GM21619 (cell line): ENCODE results near the gene NUDT14.

Experiments used
- ATAC-seq: cut with Tn5 transposase; IDR thresholded peaks from one replicate; pipeline ENCODE4 v1.9.1; 2021; ENCODE audit not compliant: unreplicated experiment

The NUDT14 gene

GRCh38 chr14:105199093-105199492 is 18.0 kb upstream of the NUDT14 start:
- no peak for ATAC-seq

DNA sequence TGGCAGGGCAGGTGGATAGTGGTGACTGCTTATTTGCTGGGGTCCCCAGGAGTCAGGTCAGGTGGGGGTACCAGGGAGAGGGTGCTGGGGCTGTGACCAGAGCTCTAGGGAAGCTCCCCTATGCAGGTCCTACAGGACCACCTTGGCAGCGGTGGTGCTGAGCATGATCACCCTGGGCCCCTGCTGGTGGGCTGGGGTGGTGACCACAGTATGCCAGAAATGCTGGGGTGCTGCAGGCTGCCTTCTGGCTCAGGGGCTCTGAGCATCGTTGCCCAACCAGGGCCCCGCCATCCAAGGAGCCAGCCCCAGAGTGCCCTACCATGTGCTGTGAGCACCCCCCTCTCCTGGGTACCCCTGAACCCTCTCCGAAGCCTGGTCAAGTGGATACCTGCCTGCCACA is 17.5 kb upstream of the NUDT14 start:
- ATAC-seq: no peak

- ATAC-seq: no peak
Observed at GRCh38 chr14:105197211-105197641, 16.1 kb upstream of the NUDT14 start.

GRCh38 chr14:105196265-105196960 is 15.3 kb upstream of the NUDT14 start:
- ATAC-seq: no peak

DNA sequence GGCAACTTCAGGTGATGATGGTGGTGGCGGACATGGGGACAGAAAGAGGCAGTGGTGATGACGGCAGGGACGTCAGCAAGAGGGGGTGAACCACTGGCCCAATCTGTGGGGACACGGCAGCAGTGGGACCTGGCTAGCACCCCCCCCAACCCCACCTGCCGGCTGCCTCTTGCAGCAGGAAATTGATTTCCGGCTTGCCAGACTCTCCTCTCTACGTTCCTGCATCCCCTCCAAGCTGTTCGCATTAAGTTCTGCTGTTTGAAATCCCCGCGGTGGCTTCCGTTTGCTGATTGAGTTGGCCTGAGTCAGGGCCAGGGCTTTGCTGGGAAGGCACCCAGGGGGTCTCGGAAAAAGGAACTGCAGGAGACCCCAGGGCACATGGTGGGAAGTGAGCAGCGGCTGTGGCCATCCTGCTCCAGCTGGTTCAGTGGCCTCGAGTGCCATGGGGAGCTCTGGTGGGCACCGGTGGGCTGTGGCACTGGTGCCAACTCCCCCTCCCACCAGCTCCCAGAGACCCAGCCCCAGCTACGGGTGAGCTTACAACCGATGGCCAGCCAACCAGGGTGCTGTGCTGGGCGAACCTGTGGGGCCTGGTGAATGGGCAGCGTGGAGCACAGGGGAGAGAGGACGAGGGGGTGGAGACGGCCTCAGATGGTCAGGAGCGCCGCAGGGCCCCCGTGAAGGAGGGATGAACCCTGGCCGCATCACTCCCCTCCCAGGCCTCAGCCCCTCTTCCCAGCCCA is 14.6 kb upstream of the NUDT14 start:
- ATAC-seq: no peak

GRCh38 chr14:105195051-105195450 is 13.9 kb upstream of the NUDT14 start:
- no peak for ATAC-seq

DNA sequence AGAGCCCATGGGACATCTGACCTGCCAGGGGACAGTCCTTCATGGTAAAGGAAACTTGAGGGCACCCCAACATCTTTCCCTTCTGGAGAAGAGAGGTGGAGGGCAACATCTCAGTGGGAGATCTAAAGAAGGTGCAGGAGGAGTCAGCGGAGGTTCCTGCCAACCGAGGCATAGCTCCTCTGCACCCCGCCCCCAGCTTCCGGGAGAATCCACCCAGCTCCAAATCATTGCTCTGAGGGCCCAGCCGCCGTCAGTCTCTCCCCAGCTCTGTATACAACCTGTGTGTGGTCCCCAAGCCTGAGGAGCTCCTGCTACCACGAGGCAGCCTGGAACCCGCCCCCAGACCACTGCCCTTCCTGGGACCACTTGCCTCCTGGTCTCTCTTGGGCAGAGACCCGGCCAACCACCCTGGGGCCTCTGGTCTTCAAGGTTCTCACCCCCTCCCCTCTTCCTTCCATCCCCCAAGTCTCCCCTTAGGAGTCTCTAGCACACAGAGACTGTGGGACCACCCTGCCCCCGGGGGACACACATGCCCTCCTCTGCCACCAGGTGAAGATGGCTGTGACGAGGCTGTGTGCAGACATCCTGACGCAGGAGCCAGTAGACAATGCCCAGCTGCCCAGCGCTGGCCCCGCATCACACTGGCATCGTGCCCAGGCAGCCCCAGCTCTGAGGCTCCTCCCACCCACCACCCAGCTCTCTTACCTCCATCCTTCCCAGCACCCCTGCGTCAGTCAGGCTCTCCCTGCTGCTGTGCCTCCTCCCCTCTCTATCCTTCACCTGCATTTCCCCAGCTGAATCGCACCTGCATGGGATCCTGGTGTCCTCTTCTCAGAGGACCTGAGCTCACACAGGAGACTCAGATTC is 13.0 kb upstream of the NUDT14 start:
- no peak for ATAC-seq

- no peak for ATAC-seq
Observed at GRCh38 chr14:105192866-105193731, 12.0 kb upstream of the NUDT14 start.

GRCh38 chr14:105187935-105188524 is 6.9 kb upstream of the NUDT14 start:
- no peak for ATAC-seq

DNA sequence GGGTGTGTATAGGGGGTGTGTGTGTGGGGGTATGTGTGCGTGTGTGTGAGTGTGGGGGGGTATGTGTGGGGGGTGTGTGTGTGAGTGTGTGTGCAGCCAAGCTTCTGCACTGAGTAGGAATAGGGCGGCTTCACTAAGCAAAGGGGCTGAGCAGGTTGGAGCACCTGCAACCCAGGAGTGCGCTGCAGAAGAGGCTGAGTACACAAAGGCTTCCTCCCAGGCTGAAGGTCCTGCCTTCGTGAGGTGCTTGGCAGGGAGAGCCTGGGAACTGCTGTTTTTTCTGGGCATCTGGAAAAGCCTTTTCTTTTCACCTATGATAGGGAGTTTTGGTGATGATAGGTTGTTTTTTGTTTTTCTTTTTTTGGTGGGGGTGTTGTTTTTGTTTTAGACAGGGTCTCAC is 6.0 kb upstream of the NUDT14 start:
- ATAC-seq: no peak

DNA sequence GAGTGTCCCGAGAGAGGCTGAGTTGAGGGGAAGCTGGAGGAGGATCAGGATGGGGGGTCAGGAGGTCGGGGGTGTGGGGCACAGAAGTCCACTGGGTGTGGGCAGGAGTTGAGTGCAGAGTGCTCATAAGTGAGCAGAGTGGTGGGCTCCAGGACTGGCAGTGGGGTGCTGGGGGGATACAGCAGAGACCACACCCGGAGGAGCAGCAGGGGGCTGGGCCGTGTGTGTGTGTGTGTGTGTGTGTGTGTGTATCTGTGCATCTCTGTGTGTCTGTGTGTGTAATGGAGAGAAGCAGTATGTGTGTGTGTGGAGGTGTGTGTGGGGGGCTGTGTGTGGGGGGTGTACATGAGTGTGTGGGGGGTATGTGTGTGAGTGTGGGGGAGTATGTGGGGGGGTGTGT is 4.9 kb upstream of the NUDT14 start:
- ATAC-seq: no peak

GRCh38 chr14:105185001-105185400 is 3.9 kb upstream of the NUDT14 start:
- ATAC-seq: no peak

GRCh38 chr14:105184461-105184860 is 3.3 kb upstream of the NUDT14 start:
- no peak for ATAC-seq

DNA sequence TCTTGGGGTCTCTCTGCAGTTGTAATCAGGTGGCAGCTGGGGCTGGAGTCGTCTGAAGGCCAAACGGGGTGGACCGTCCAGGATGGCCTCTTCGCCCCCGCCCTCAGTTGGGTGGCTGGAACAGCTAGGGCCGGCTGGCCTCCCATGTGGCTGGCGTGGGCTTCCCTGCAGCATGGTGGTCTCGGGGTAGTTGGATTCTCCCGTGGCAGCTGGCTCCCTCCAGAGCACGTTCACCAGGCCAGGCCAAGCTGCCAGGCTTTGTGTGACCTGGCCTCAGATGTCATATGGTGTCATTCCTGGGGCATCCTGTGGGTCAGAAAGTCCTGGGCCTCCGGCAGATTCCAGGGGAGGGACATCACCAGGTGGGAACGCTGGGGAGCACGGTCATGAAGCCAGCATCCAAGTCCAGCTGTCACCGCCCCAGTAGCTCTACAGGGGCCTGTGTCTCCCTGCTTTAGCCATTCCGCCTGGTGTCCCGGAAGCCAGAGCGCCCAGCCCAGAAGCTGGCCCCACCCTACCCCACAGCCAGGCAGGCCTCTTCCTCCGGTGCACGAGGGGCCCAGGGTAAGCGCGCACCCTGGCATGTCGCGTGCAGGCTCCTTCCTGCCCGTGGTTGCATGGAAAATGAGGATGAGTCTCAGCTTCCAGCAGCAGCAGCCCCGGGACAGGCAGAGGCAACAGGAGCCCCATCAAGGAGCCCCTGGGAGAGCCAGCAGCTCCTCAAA is 1.3 kb upstream of the NUDT14 start:
- no peak for ATAC-seq

- no peak for ATAC-seq
Observed at GRCh38 chr14:105181549-105182295, 610 bp upstream of the NUDT14 start.

DNA sequence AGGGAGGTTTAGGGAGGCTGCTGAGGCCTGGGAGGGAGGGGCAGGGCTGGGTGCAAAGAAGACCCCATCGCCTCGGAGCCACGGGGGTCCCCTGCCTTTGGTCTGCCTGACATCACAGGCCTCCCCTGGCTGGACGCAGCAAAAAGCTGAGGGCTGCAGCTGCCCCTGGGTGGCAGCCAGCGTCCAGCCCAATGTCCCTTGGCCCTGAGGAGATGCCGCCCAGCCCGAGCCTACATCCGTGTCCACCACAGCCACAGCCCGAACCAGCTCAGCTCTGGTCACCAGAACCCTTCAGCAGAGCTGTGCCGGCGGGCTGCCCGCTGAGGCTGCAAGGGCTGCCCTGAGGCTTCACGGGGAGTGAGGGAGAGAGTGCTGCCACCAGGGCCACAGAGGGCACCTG is 1.9 kb downstream of the NUDT14 start:
- no peak for ATAC-seq

GRCh38 chr14:105178868-105179140 is 2.3 kb downstream of the NUDT14 start:
- ATAC-seq: no peak

DNA sequence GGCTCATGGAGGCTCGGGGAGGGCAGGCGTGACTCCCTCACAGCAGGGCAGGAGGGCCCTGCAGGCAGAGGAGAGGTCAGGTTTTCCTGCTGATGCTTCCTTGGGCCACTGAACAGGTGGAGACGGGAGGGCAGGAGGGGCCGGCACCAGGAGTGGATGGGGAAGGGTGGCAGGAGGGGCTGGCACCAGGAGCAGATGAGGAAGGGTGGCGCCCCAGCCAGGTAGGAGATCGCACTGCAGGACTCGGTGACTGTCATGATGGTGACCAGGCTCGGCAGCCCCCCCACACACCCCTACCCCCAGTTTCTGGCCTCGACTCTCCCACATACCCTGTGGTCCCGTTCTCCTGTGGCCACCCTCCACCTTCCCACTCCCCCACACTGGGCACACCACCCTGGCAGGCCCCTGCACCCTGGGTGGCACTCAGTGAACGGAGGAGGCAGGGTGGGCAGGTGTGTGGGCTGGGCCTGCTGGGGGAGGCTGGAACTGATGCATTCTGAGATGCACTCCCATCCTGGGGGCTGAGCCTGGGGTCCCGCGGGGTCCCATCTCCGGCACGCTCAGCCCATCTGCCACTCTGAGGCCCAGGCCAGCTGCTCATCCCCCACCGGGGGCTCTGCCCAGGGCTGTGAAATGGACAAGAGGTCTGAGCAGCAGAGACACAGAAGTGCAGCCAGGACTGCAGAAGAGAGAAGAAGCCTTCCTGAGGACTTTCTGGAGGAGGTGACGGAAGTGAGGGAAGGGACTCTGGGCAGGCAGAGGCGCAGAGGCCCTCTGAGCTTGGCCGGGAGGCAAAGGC is 2.8 kb downstream of the NUDT14 start:
- no peak for ATAC-seq
